GM12878 (cell line): ENCODE data around the gene POLD2. TPM values are rescaled to one million over a fixed set of nuclear protein-coding genes. Genes with fewer than 3 reads are reported as not detected.

ENCODE experiments used
- ATAC-seq: fragments of 200-7000 bp; cut with Tn5 transposase; 3 replicates; pipeline ENCODE4 v1.9.1; 2020; ENCODE audit warnings: mild to moderate bottlenecking, moderate library complexity
- BruUV-seq: library from RNA; stranded (reverse); fragments of 400-500 nt; replicated peaks from 2 replicates; lab custom pipeline; 2021; lab: Mats Ljungman, UMichigan
- CTCF ChIA-PET: fragments of 300-600 bp; sonication (Branson Sonifier 250); formaldehyde crosslinking; extraction: SDS; loops from one replicate; lab custom pipeline; 2021; ENCODE audit warnings: inconsistent platforms; lab: Yijun Ruan, JAX
- POLR2A ChIA-PET: fragments of 350-600 bp; formaldehyde crosslinking; extraction: SDS; loops from one replicate; lab custom pipeline; 2021; ENCODE audit warnings: inconsistent platforms; lab: Charles Lee
- RAD21 ChIA-PET: fragments of 300-600 bp; sonication (Branson Sonifier 250); formaldehyde crosslinking; loops from one replicate; lab custom pipeline; 2023; ENCODE audit warnings: antibody characterized with exemption; ENCODE audit not compliant: unreplicated experiment; lab: Charles Lee
- SMC1A ChIA-PET: fragments of 300-600 bp; sonication (Branson Sonifier 250); formaldehyde crosslinking; loops from one replicate; lab custom pipeline; 2023; ENCODE audit not compliant: unreplicated experiment, uncharacterized antibody; lab: Charles Lee
- DNase-seq: peaks from one replicate; pipeline ENCODE4 v3.0.0-alpha.2; 2011; ENCODE audit warnings: low read depth, low spot score
- FAIRE-seq: peaks from 3 replicates; lab custom pipeline; 2011; peaks lifted over from hg19 to GRCh38; lab: Jason Lieb, UNC
- H2AFZ ChIP-seq: 2 replicates; pipeline ENCODE4 v1.6.0; 2011; ENCODE audit warnings: low read depth, low read length, control low read depth; ENCODE audit not compliant: control insufficient read depth
- H3K27ac ChIP-seq: 2 replicates; pipeline ENCODE4 v1.5.1; 2011; ENCODE audit warnings: control low read depth; ENCODE audit not compliant: control insufficient read depth, insufficient read depth
- H3K27me3 ChIP-seq, 2 experiments: replicated peaks in 1 of 2; 2 replicates each; pipeline versions ENCODE4 v1.6.0 to v1.6.1; 2011; ENCODE audit warnings: low read length in 1 of 2; ENCODE audit not compliant: control insufficient read depth in 2 of 2, insufficient read depth in 2 of 2
- H3K36me3 ChIP-seq, 2 experiments: 2 replicates each; pipeline ENCODE4 v1.5.1; 2011; ENCODE audit warnings: low read length in 1 of 2; ENCODE audit not compliant: control insufficient read depth in 2 of 2, insufficient read depth in 2 of 2
- H3K4me1 ChIP-seq: 2 replicates; pipeline ENCODE4 v1.6.1; 2011; ENCODE audit warnings: mild to moderate bottlenecking, low read length, moderate library complexity, mixed read lengths; ENCODE audit not compliant: control insufficient read depth, insufficient read depth
- H3K4me2 ChIP-seq: 2 replicates; pipeline ENCODE4 v1.6.0; 2011; ENCODE audit warnings: control low read depth; ENCODE audit not compliant: control insufficient read depth, insufficient read depth
- H3K4me3 ChIP-seq: fragments of 200-600 bp; sonication (generic); 2 replicates; pipeline ENCODE4 v1.5.1; 2016
- H3K79me2 ChIP-seq: 2 replicates; pipeline ENCODE4 v1.6.0; 2011; ENCODE audit warnings: low read length; ENCODE audit not compliant: control insufficient read depth, insufficient read depth
- H3K9ac ChIP-seq: 2 replicates; pipeline ENCODE4 v1.8.0; 2011; ENCODE audit warnings: low read length, control low read depth, mixed read lengths; ENCODE audit not compliant: control insufficient read depth, insufficient read depth
- H3K9me3 ChIP-seq: replicated peaks from 3 replicates; pipeline ENCODE4 v1.5.1; 2011; ENCODE audit warnings: mild to moderate bottlenecking, low read length; ENCODE audit not compliant: control insufficient read depth, insufficient read depth
- H4K20me1 ChIP-seq: 2 replicates; pipeline ENCODE4 v1.6.0; 2011; ENCODE audit not compliant: control insufficient read depth, insufficient read depth
- ATF2 ChIP-seq: IDR thresholded peaks from 2 replicates; pipeline ENCODE4 v1.6.1; 2012; ENCODE audit warnings: low read length, inconsistent platforms
- CREB1 ChIP-seq: IDR thresholded peaks from 2 replicates; pipeline ENCODE4 v1.6.1; 2012; ENCODE audit warnings: low read depth, mild to moderate bottlenecking, inconsistent platforms
- E2F4 ChIP-seq: IDR thresholded peaks from 2 replicates; pipeline ENCODE4 v1.6.1; 2012; ENCODE audit warnings: low read depth, low read length, improper control_type of control experiment
- EGR1 ChIP-seq, 2 experiments: IDR thresholded peaks; 1 replicate in 1 of 2; 2 replicates in 1 of 2; pipeline ENCODE4 v1.6.1; 2011 to 2012; ENCODE audit warnings: low read depth in 2 of 2, low read length in 2 of 2, borderline replicate concordance in 1 of 2, mild to moderate bottlenecking in 1 of 2, moderate library complexity in 1 of 2
- MAX ChIP-seq: IDR thresholded peaks from 2 replicates; pipeline ENCODE4 v1.6.1; 2012; ENCODE audit warnings: low read depth, low read length, improper control_type of control experiment
- MTA2 ChIP-seq: fragments of 450-650 bp; IDR thresholded peaks from 2 replicates; pipeline ENCODE4 v1.6.1; 2016; ENCODE audit warnings: low read depth, mild to moderate bottlenecking, moderate library complexity
- NKRF ChIP-seq: fragments of 450-650 bp; conservative IDR thresholded peaks from 2 replicates; pipeline ENCODE4 v1.6.1; 2017; ENCODE audit warnings: mild to moderate bottlenecking, moderate library complexity
- PBX3 ChIP-seq: IDR thresholded peaks from 2 replicates; pipeline ENCODE4 v1.6.1; 2011; ENCODE audit warnings: mild to moderate bottlenecking, low read depth, low read length, moderate library complexity; ENCODE audit not compliant: insufficient replicate concordance
- RAD21 ChIP-seq: IDR thresholded peaks from 2 replicates; pipeline ENCODE4 v1.6.1; 2011; ENCODE audit warnings: mild to moderate bottlenecking, low read depth, low read length, moderate library complexity; ENCODE audit not compliant: insufficient read depth
- REST ChIP-seq: IDR thresholded peaks from 2 replicates; pipeline ENCODE4 v1.6.1; 2012; ENCODE audit warnings: mild to moderate bottlenecking, low read depth, low read length
- SMAD1 ChIP-seq: fragments of 450-650 bp; IDR thresholded peaks from 2 replicates; pipeline ENCODE4 v1.6.1; 2018; ENCODE audit warnings: mild to moderate bottlenecking, low read depth; ENCODE audit not compliant: partially characterized antibody
- SP1 ChIP-seq: IDR thresholded peaks from one replicate; pipeline ENCODE4 v1.6.1; 2011; ENCODE audit warnings: low read depth, low read length
- TBL1XR1 ChIP-seq: IDR thresholded peaks from 2 replicates; pipeline ENCODE4 v1.6.1; 2012; ENCODE audit warnings: low read depth, low read length, improper control_type of control experiment
- YY1 ChIP-seq: IDR thresholded peaks from 2 replicates; pipeline ENCODE4 v1.6.1; 2011; ENCODE audit warnings: low read depth, mild to moderate bottlenecking, low read length
- ZNF384 ChIP-seq: IDR thresholded peaks from 2 replicates; pipeline ENCODE4 v1.6.1; 2012; ENCODE audit warnings: low read depth, mild to moderate bottlenecking, low read length, improper control_type of control experiment, borderline replicate concordance
- whole genome bisulfite sequencing: methylation state at CpG from one replicate; pipeline ENCODE4 v1.1.6; 2016; ENCODE audit warnings: low lambda C conversion rate; ENCODE audit not compliant: insufficient replicate concordance, insufficient coverage; ENCODE audit errors: missing lambda C conversion rate; 5-methylcytosine and 5-hydroxymethylcytosine counted together
- in situ Hi-C: fragments of 300-500 bp; cut with MboI; formaldehyde crosslinking; loops from 9 replicates; pipeline ENCODE4 v1.14.3; 2018; ENCODE audit warnings: mixed read lengths
- intact Hi-C: fragments of 100-400 bp; cut with micrococcal nuclease; formaldehyde crosslinking; loops from one replicate; pipeline ENCODE4 v1.14.2; 2022; ENCODE audit not compliant: unreplicated experiment
- polyA plus RNA-seq, 11 experiments: library from polyadenylated mRNA; depleted of rRNA in 4 of 11; unstranded in 6 of 11; stranded (reverse) in 5 of 11; fragments of >200 nt; fragmentation: Nextera tagmentation in 4 of 11; fragmentation: Illumina TruSeq in 1 of 11; extraction: Ambion mirVana in 4 of 11; extraction: Trizol in 1 of 11; gene quantifications; 1 replicate in 1 of 11; 2 replicates in 10 of 11; pipeline versions ENCODE4 v1.2.1 to v1.2.3, GENCODE V29; 2011 to 2016; ENCODE audit warnings: inconsistent platforms in 2 of 11, missing spikeins in 2 of 11, low read depth in 1 of 11
- total RNA-seq, 4 experiments: library from RNA; depleted of rRNA in 3 of 4; stranded (reverse); fragments of >200 nt in 3 of 4; fragmentation: Illumina TruSeq in 1 of 4; extraction: Trizol in 1 of 4; gene quantifications; 2 replicates each; pipeline versions ENCODE4 v1.2.1 to v1.2.3, GENCODE V29; 2013 to 2021

The POLD2 gene
- total and polyA plus RNA-seq, 10 of the 15 experiments (the other 5 are each of a cell fraction or from before 2014, with no cell fraction given): 19.1 to 287 (median 169) TPM

- H4K20me1 ChIP-seq: no peaks in the 10 kb centered on the region
- no peak overlapping the region for H3K4me2 ChIP-seq
- no peak for FAIRE-seq
- peaks cover 14% of the 10 kb centered on the region for H3K4me1 ChIP-seq
- H2AFZ ChIP-seq: no peak overlapping the region
- 14% methylated on average over 4 of the region's 4 CpGs for WGBS
- H3K27ac ChIP-seq: no peak overlapping the region
- intact Hi-C loops (no loop called here), in situ Hi-C loops (no loop called here)
- ChIA-PET SMC1A (interaction anchor here (1.2 kb wide), 1 partner anchor 18 kb away, joined by 3 read pairs; no protein-coding TSS in a partner anchor), CTCF (interaction anchor here (1.3 kb wide), 1 partner anchor 23 kb away, joined by 4 read pairs; no protein-coding TSS in a partner anchor), POLR2A (no interaction called here), RAD21 (no interaction called here)
- H3K9ac ChIP-seq: no peak overlapping the region
- peaks cover 1 to 3% of the 10 kb centered on the region in 2 experiments; a peak in 1 of 4 replicates for H3K27me3 ChIP-seq
- H3K9me3 ChIP-seq: no peaks in the 10 kb centered on the region
- no peaks in the 10 kb centered on the region for H3K79me2 ChIP-seq
- H3K4me3 ChIP-seq: no peak overlapping the region
- DNase-seq: no peak
- no peak for ATAC-seq
- no TSS peak for BruUV-seq
- no peaks in the 10 kb centered on the region for H3K36me3 ChIP-seq
- TF ChIP-seq SMAD1 (no peak), E2F4 (no peak), NKRF (no peak), RAD21 (no peak), EGR1 (IDR thresholded peaks at IDR 0.05; ENCODE audit: borderline replicate concordance in 1 of 2, low read depth in 2 of 2, low read length in 2 of 2) (no peak), MAX (no peak), ZNF384 (no peak), SP1 (no peak), TBL1XR1 (no peak), ATF2 (no peak), MTA2 (no peak), CREB1 (no peak), PBX3 (no peak), YY1 (no peak), REST (no peak)
These were observed 23.7 kb downstream of the POLD2 start for GRCh38 chr7:44099669-44100068.
